Measurements from ENCODE around the gene PTDSS2. TPM values are rescaled to one million over a fixed set of nuclear protein-coding genes. Genes with fewer than 3 reads are reported as not detected.

PTDSS2 gene
- total and polyA plus RNA-seq, 2 experiments from 2014 or later: 22.7 to 145 TPM

DNA sequence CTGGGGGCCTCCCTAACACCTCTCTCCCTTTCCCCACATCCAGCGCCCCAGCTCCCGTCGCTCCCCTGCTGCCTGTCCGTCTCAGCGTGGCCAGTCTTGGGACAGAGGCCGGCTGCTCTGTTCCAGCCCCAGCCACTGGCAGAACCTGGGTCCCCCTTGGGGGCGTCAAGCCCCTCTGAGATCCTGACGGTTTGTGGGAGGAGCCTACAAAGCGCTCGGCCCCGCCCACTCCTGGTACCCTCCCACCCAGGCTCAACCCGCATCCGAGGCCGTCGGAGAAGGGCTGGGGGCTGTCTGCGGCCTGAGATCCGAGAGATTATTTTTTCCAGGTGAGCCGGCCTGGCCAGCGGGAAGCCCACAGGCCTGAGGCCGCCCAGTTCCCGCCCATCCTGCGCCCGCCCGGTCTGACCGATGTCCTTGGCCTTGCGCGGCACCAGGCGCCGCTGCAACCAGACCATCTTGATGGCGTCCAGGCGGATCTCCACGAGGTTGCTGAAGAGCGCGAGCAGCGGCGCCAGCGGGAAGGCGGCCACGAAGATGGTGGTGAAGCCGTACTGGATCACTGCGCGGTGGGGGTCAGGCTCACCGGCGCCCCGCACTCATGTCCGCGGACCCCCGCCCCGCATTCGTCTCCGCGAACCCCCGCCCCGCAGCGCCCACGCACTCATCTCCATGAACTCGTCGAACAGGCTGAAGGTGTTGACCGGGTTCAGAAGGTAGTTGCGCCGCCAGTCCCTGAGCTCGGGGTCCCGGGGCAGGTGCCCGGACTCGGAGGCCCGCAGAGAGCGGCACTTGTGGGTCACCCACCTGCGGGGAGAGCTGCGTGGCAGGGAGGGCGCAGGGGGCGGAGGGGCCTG, 29.8 kb upstream of the PTDSS2 start:
- Histone ChIP-seq H3K4me1 (ENCODE audit: insufficient read depth) (peaks cover 6% of the 10 kb centered on the region; the same call in 1 of the 2 replicates), H3K36me3 (ENCODE audit: insufficient read depth) (no peaks in the 10 kb centered on the region), H3K79me2 (replicated peaks; ENCODE audit: insufficient read depth) (no peaks in the 10 kb centered on the region; the same call in 1 of the 2 replicates), H3K4me2 (no peak overlapping the region), H3F3A (replicated peaks; ENCODE audit: low read depth) (peaks cover 12% of the 10 kb centered on the region), H3K27me3 (ENCODE audit: insufficient read depth) (peaks cover 6% of the 10 kb centered on the region), H3K27ac (ENCODE audit: low read depth) (no peak overlapping the region), H3K4me3 (no peak overlapping the region), H4K20me1 (replicated peaks; ENCODE audit: insufficient read depth) (no peaks in the 10 kb centered on the region), H2AFZ (no peak overlapping the region), H3K9me2 (ENCODE audit: insufficient read depth) (no peaks in the 10 kb centered on the region)
- no peak for TF ChIP-seq ZNF331 (CRISPR knock-in tag; IDR thresholded peaks at IDR 0.05; ENCODE audit: low read depth)
- TF ChIP-seq, protein P1, sequence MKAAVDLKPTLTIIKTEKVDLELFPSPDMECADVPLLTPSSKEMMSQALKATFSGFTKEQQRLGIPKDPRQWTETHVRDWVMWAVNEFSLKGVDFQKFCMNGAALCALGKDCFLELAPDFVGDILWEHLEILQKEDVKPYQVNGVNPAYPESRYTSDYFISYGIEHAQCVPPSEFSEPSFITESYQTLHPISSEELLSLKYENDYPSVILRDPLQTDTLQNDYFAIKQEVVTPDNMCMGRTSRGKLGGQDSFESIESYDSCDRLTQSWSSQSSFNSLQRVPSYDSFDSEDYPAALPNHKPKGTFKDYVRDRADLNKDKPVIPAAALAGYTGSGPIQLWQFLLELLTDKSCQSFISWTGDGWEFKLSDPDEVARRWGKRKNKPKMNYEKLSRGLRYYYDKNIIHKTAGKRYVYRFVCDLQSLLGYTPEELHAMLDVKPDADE (IDR thresholded peaks at IDR 0.05): no peak
- TF ChIP-seq STAT1 (IDR thresholded peaks at IDR 0.05; ENCODE audit: unreplicated experiment): no peak
- TF ChIP-seq JUNB (IDR thresholded peaks at IDR 0.05; ENCODE audit: unreplicated experiment): no peak
- no peak for TF ChIP-seq EZH2phosphoT487 (IDR thresholded peaks at IDR 0.05; ENCODE audit: unreplicated experiment)
- TF ChIP-seq POLR2AphosphoS5 (IDR thresholded peaks at IDR 0.05; ENCODE audit: low read depth): no peak
- TF ChIP-seq CREB1 (CRISPR knock-in tag; IDR thresholded peaks at IDR 0.05; ENCODE audit: low read depth): no peak
- TF ChIP-seq, protein P2, sequence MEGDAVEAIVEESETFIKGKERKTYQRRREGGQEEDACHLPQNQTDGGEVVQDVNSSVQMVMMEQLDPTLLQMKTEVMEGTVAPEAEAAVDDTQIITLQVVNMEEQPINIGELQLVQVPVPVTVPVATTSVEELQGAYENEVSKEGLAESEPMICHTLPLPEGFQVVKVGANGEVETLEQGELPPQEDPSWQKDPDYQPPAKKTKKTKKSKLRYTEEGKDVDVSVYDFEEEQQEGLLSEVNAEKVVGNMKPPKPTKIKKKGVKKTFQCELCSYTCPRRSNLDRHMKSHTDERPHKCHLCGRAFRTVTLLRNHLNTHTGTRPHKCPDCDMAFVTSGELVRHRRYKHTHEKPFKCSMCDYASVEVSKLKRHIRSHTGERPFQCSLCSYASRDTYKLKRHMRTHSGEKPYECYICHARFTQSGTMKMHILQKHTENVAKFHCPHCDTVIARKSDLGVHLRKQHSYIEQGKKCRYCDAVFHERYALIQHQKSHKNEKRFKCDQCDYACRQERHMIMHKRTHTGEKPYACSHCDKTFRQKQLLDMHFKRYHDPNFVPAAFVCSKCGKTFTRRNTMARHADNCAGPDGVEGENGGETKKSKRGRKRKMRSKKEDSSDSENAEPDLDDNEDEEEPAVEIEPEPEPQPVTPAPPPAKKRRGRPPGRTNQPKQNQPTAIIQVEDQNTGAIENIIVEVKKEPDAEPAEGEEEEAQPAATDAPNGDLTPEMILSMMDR (conservative IDR thresholded peaks at IDR 0.05; ENCODE audit: low read depth in 2 of 2): no peak
- no peak for TF ChIP-seq EZH2 (IDR thresholded peaks at IDR 0.05; ENCODE audit: low read depth, unreplicated experiment)
- TF ChIP-seq, protein P3, sequence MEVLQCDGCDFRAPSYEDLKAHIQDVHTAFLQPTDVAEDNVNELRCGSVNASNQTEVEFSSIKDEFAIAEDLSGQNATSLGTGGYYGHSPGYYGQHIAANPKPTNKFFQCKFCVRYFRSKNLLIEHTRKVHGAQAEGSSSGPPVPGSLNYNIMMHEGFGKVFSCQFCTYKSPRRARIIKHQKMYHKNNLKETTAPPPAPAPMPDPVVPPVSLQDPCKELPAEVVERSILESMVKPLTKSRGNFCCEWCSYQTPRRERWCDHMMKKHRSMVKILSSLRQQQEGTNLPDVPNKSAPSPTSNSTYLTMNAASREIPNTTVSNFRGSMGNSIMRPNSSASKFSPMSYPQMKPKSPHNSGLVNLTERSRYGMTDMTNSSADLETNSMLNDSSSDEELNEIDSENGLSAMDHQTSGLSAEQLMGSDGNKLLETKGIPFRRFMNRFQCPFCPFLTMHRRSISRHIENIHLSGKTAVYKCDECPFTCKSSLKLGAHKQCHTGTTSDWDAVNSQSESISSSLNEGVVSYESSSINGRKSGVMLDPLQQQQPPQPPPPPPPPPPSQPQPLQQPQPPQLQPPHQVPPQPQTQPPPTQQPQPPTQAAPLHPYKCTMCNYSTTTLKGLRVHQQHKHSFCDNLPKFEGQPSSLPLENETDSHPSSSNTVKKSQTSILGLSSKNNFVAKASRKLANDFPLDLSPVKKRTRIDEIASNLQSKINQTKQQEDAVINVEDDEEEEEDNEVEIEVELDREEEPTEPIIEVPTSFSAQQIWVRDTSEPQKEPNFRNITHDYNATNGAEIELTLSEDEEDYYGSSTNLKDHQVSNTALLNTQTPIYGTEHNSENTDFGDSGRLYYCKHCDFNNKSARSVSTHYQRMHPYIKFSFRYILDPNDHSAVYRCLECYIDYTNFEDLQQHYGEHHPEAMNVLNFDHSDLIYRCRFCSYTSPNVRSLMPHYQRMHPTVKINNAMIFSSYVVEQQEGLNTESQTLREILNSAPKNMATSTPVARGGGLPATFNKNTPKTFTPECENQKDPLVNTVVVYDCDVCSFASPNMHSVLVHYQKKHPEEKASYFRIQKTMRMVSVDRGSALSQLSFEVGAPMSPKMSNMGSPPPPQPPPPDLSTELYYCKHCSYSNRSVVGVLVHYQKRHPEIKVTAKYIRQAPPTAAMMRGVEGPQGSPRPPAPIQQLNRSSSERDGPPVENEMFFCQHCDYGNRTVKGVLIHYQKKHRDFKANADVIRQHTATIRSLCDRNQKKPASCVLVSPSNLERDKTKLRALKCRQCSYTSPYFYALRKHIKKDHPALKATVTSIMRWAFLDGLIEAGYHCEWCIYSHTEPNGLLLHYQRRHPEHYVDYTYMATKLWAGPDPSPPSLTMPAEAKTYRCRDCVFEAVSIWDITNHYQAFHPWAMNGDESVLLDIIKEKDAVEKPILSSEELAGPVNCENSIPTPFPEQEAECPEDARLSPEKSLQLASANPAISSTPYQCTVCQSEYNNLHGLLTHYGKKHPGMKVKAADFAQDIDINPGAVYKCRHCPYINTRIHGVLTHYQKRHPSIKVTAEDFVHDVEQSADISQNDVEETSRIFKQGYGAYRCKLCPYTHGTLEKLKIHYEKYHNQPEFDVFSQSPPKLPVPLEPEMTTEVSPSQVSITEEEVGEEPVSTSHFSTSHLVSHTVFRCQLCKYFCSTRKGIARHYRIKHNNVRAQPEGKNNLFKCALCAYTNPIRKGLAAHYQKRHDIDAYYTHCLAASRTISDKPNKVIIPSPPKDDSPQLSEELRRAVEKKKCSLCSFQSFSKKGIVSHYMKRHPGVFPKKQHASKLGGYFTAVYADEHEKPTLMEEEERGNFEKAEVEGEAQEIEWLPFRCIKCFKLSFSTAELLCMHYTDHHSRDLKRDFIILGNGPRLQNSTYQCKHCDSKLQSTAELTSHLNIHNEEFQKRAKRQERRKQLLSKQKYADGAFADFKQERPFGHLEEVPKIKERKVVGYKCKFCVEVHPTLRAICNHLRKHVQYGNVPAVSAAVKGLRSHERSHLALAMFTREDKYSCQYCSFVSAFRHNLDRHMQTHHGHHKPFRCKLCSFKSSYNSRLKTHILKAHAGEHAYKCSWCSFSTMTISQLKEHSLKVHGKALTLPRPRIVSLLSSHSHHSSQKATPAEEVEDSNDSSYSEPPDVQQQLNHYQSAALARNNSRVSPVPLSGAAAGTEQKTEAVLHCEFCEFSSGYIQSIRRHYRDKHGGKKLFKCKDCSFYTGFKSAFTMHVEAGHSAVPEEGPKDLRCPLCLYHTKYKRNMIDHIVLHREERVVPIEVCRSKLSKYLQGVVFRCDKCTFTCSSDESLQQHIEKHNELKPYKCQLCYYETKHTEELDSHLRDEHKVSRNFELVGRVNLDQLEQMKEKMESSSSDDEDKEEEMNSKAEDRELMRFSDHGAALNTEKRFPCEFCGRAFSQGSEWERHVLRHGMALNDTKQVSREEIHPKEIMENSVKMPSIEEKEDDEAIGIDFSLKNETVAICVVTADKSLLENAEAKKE (CRISPR knock-in tag; IDR thresholded peaks at IDR 0.05): no peak
- no peak for TF ChIP-seq ZNF114 (CRISPR knock-in tag; IDR thresholded peaks at IDR 0.05)
- TF ChIP-seq NANOG (IDR thresholded peaks at IDR 0.05; ENCODE audit: borderline replicate concordance): no peak
- TF ChIP-seq, protein P4, sequence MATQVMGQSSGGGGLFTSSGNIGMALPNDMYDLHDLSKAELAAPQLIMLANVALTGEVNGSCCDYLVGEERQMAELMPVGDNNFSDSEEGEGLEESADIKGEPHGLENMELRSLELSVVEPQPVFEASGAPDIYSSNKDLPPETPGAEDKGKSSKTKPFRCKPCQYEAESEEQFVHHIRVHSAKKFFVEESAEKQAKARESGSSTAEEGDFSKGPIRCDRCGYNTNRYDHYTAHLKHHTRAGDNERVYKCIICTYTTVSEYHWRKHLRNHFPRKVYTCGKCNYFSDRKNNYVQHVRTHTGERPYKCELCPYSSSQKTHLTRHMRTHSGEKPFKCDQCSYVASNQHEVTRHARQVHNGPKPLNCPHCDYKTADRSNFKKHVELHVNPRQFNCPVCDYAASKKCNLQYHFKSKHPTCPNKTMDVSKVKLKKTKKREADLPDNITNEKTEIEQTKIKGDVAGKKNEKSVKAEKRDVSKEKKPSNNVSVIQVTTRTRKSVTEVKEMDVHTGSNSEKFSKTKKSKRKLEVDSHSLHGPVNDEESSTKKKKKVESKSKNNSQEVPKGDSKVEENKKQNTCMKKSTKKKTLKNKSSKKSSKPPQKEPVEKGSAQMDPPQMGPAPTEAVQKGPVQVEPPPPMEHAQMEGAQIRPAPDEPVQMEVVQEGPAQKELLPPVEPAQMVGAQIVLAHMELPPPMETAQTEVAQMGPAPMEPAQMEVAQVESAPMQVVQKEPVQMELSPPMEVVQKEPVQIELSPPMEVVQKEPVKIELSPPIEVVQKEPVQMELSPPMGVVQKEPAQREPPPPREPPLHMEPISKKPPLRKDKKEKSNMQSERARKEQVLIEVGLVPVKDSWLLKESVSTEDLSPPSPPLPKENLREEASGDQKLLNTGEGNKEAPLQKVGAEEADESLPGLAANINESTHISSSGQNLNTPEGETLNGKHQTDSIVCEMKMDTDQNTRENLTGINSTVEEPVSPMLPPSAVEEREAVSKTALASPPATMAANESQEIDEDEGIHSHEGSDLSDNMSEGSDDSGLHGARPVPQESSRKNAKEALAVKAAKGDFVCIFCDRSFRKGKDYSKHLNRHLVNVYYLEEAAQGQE (IDR thresholded peaks at IDR 0.05; ENCODE audit: unreplicated experiment): no peak
- Mint-ChIP-seq H3K27me3 (ENCODE audit: insufficient read depth, low read depth, poor library complexity) (peaks cover 19% of the 10 kb centered on the region), H3K9me3 (no peaks in the 10 kb centered on the region; the same call in 2 of the 3 replicates), H3K27ac (no peak overlapping the region), H3K4me1 (peaks cover 15% of the 10 kb centered on the region), H3K4me3 (no peak overlapping the region), H3K36me3 (ENCODE audit: low read depth) (no peaks in the 10 kb centered on the region)
- peak; percentile 4 for ATAC-seq
- peak; percentile 64 for DNase-seq (ENCODE audit: low spot score)

All from GM23338 (cell line).